ENCODE measurements around the gene FDXR.

The FDXR gene

DNA sequence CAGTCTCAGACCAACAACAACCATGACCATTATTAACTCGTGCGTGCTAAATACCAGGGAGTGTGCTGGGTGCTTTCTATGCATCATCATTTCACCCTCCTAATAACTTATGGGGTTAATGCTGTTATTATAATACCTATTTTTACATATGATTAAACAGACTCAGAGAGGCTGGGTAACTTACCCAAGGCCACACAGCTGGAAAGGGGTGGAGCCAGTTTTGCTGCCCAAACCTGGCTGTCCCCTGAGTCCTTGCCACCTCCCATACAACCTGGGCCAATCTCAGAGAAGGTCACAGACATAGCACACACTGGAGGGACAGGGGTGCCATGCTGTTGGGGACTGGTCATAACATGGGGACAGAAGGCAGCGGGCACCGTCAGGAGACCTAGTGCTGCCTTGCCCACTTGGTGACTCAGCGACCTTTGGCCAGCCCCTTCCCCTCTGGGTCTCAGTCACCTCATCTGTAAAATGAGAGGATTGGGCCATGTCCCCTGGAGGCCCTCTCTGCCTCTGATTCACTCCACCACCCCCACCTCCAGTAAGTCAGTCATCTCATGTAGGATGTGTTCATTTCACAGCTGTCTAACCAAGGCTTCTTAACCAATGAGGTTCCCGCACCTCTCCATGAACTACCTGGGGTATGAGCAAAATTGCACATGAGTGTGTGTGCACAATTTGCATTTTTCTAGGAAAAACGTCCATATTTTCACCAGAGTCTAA lies 32.1 kb upstream of the FDXR start:
- no peak overlapping the region for H3K4me3 ChIP-seq (ENCODE audit: low read depth, low read length)
- DNase-seq (ENCODE audit: low read depth): no peak

DNA sequence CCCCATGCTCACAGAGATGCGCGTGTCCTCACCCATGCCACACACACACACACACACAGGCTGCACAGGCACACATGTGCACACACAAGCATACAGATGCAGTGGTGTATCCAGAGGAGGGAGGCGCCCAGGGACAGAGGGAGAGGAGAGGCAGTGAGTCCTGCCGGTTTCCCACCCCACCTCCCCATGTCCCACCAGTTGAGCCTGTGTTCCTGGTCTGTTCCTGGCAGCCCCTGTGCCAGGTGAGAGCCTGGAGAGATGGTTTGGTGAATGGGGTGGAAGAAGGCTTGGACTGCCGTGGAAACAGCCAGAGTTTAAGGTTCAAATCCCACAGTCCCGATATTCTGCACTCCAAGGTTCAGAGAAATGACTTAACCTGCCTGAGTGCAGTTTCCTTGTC lies 30.9 kb upstream of the FDXR start:
- no peak overlapping the region for H3K4me3 ChIP-seq (ENCODE audit: low read depth, low read length)
- no peak for DNase-seq (ENCODE audit: low read depth)
- TF ChIP-seq, protein P1, sequence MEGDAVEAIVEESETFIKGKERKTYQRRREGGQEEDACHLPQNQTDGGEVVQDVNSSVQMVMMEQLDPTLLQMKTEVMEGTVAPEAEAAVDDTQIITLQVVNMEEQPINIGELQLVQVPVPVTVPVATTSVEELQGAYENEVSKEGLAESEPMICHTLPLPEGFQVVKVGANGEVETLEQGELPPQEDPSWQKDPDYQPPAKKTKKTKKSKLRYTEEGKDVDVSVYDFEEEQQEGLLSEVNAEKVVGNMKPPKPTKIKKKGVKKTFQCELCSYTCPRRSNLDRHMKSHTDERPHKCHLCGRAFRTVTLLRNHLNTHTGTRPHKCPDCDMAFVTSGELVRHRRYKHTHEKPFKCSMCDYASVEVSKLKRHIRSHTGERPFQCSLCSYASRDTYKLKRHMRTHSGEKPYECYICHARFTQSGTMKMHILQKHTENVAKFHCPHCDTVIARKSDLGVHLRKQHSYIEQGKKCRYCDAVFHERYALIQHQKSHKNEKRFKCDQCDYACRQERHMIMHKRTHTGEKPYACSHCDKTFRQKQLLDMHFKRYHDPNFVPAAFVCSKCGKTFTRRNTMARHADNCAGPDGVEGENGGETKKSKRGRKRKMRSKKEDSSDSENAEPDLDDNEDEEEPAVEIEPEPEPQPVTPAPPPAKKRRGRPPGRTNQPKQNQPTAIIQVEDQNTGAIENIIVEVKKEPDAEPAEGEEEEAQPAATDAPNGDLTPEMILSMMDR (IDR thresholded peaks at IDR 0.05; ENCODE audit: insufficient read depth, low read depth, low read length, missing control alignments): no peak

More for the DNA sequence above, 32.1 kb upstream of the FDXR start:
- TF ChIP-seq, protein P1 (IDR thresholded peaks at IDR 0.05; ENCODE audit: insufficient read depth, low read depth, low read length, missing control alignments): no peak

DNA sequence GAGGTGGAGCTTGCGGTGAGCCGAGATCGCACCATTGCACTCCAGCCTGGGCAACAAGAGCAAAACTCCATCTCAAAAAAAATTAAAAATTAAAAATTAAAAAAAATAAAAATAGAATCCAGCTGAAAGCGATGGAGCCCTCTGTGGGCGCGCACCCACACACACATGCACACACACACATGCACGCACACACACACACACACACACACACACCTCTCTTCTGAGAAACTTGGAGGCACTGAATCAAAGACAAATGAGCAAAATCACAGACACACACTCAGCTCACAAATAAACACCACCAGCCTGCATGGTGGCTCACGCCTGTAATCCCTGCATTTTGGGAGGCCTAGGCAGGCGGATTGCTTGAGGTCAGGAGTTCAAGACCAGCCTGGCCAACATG lies 30.2 kb upstream of the FDXR start:
- no peak overlapping the region for H3K4me3 ChIP-seq (ENCODE audit: low read depth, low read length)
- TF ChIP-seq, protein P1 (IDR thresholded peaks at IDR 0.05; ENCODE audit: insufficient read depth, low read depth, low read length, missing control alignments): no peak
- no peak for DNase-seq (ENCODE audit: low read depth)

DNA sequence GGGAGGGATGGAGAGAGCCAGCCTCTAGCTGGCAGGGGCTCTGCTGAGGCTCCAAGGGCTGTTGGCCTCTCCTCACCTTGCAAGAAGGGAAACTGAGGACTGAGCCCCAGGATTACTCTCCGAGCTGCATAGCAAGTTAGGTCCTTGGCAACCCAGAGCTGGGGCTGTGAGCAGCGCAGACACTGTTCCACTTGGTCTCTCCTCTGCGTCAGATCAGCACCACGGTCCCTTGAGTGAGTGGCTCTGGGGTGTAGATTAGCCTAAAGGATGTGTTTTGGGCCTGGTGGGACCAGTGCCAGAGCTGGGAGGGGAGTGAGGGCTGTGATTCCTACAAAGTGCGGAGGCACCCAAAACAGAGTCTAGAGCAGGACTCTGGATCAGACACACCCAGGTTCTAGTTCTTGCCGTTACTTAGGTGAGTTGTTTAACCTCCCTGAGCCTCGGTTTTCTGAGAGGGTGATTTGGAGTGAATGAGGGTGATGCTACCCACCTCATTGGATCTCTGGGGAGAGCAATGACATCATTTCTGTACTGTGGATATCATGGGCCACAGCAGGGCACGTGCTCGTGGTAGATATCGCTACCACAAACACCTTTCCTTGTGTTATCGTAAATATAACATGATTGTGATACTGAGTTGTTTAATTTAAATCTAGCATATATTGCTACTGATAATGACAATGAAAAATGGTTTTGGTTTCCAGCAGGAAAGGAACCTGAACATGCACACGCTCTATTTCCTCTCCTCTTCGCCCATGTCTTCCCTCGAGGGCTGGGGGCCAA lies 28.8 kb upstream of the FDXR start:
- H3K4me3 ChIP-seq (ENCODE audit: low read depth, low read length): no peak overlapping the region
- TF ChIP-seq, protein P1 (IDR thresholded peaks at IDR 0.05; ENCODE audit: insufficient read depth, low read depth, low read length, missing control alignments): no peak
- DNase-seq (ENCODE audit: low read depth): no peak

DNA sequence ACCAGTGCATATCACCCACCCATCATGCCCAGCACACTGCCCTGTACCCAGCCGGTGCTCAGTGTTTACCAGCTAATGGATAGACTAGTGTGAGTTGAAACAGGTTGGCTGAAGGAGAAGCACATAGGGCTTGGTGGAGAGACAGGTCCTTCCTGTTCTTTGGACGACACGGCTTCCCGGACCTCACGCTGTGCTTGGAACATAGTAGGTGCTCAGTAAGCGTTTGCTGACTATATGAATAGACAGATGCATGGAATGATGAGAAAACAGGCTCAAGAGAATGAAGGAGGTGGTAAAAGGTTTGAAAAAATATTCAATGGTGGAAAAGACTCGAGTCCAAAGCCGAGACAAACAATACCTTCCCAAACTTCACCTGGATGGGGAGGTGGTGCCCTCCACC lies 27.4 kb upstream of the FDXR start:
- H3K4me3 ChIP-seq (ENCODE audit: low read depth, low read length): no peak overlapping the region
- TF ChIP-seq, protein P1 (IDR thresholded peaks at IDR 0.05; ENCODE audit: insufficient read depth, low read depth, low read length, missing control alignments): no peak
- no peak for DNase-seq (ENCODE audit: low read depth)

DNA sequence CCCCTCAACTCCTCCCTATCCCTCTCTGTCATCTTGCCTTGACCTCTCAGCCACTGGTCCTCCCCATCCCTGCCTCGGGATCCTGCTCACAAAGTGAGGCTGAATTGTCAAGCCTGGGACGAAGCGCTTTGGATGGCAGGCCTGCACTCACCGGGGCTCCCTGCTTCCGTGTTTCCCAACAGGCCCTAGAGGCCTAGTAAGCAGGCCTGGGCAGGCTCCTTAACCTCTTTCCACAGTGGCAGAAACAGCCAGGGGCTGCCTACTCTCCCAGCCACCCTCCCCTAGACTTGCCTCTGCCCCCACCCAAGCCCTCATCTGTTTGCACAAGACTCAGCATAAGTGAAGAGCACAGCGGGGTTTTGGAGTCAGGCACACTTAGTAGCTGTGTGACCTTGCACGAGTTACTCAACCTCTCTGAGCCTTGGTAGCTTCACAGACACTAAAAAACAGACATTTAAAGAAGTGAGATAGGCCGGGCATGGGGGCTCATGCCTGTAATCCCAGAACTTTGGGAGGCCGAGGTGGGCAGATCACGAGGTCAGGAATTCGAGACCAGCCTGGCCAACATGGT lies 25.7 kb upstream of the FDXR start:
- no peak overlapping the region for H3K4me3 ChIP-seq (ENCODE audit: low read depth, low read length)
- no peak for DNase-seq (ENCODE audit: low read depth)
- TF ChIP-seq, protein P1 (IDR thresholded peaks at IDR 0.05; ENCODE audit: insufficient read depth, low read depth, low read length, missing control alignments): no peak

Data from GM12865 (cell line).